Left lung (tissue), 10 donors: ENCODE measurements around the gene DLG2. TPM values are rescaled to one million over a fixed set of nuclear protein-coding genes. Genes with fewer than 3 reads are reported as not detected.

Experiments
- ATAC-seq: fragments of 200-7000 bp; cut with Tn5 transposase; one replicate; pipeline ENCODE4 v1.9.1; 2020; ENCODE audit warnings: moderate library complexity
- DNase-seq, 4 donors: peaks; one replicate each; pipeline ENCODE4 v3.0.0-alpha.2; 2013 to 2020
- H3K27ac ChIP-seq, 2 donors: fragments of 200-600 bp; sonication (generic) in 1 of 2; one replicate each; pipeline versions ENCODE4 v1.5.0 to v1.8.0; 2020 to 2021
- H3K27me3 ChIP-seq, 2 donors: fragments of 200-600 bp; sonication (generic) in 1 of 2; one replicate each; pipeline versions ENCODE4 v1.5.0 to v1.8.0; 2020 to 2021
- H3K36me3 ChIP-seq, 2 donors: fragments of 200-600 bp; sonication (generic) in 1 of 2; one replicate each; pipeline versions ENCODE4 v1.5.0 to v1.8.0; 2020 to 2021
- H3K4me1 ChIP-seq, 2 donors: fragments of 200-600 bp; one replicate each; pipeline ENCODE4 v1.8.0; 2021
- H3K4me3 ChIP-seq, 2 donors: fragments of 200-600 bp; sonication (generic) in 1 of 2; one replicate each; pipeline versions ENCODE4 v1.5.0 to v1.8.0; 2020 to 2021; ENCODE audit warnings: mild to moderate bottlenecking in 1 of 2
- H3K9me3 ChIP-seq, 2 donors: fragments of 200-600 bp; sonication (generic) in 1 of 2; one replicate each; pipeline versions ENCODE4 v1.5.0 to v1.8.0; 2020 to 2021
- CTCF ChIP-seq, 2 donors: fragments of 200-600 bp; sonication (generic) in 1 of 2; IDR thresholded peaks; one replicate each; pipeline versions ENCODE4 v1.5.0 to v1.8.0; 2021; ENCODE audit warnings: antibody characterized with exemption in 2 of 2
- intact Hi-C, 2 donors: fragments of 100-400 bp; cut with DNase I; formaldehyde crosslinking; loops; one replicate each; pipeline versions ENCODE4 v1.11.2 to v1.14.2; 2022
- polyA plus RNA-seq, 6 donors: library from polyadenylated mRNA; unstranded; fragments of 120-200 nt; gene quantifications; one replicate each; pipeline ENCODE4 v1.2.1, GENCODE V29; 2013; ENCODE audit not compliant: insufficient read length in 6 of 6
- total RNA-seq, 2 donors: library from RNA; stranded (reverse); fragmentation: NEBNext Ultra II Directional; extraction: Animal tissue kit (Norgen Biotek cat#: 25700); gene quantifications; one replicate each; pipeline ENCODE4 v1.2.1, GENCODE V29; 2021
- donor health status: DM: no; HTN: yes; CAD: no.
- donor health status: DM: no; HTN: no; CAD: no.

Gene DLG2
- total and polyA plus RNA-seq, 8 donors, result 4.5 to 15.0 (median 8.6) TPM

GRCh38 chr11:83717537-83717936 lies 1909.6 kb downstream of the DLG2 start:
- no peaks in the 10 kb centered on the region for H3K27me3 ChIP-seq
- H3K4me1 ChIP-seq, result no peaks in the 10 kb centered on the region
- H3K27ac ChIP-seq, result no peak overlapping the region
- H3K4me3 ChIP-seq, result no peak overlapping the region
- H3K9me3 ChIP-seq, result no peaks in the 10 kb centered on the region
- no peak for TF ChIP-seq CTCF (IDR thresholded peaks at IDR 0.05)
- DNase-seq, result no peak
- no peak for ATAC-seq
- intact Hi-C loops, result no loop called here
- H3K36me3 ChIP-seq, result no peaks in the 10 kb centered on the region

- TF ChIP-seq CTCF (IDR thresholded peaks at IDR 0.05), result no peak
- Histone ChIP-seq H3K4me1 (no peaks in the 10 kb centered on the region), H3K27ac (no peak overlapping the region), H3K27me3 (no peaks in the 10 kb centered on the region), H3K9me3 (no peaks in the 10 kb centered on the region), H3K36me3 (no peaks in the 10 kb centered on the region), H3K4me3 (no peak overlapping the region)
- ATAC-seq (no peak), DNase-seq (no peak)
- intact Hi-C loops, result no loop called here
Measured at GRCh38 chr11:83715927-83716535, 1911.1 kb downstream of the DLG2 start.

GRCh38 chr11:83713708-83714107 lies 1913.4 kb downstream of the DLG2 start:
- DNase-seq (peak in 1 of 4 donors; percentile 34), ATAC-seq (peak; percentile 78)
- H3K27ac ChIP-seq, result no peak overlapping the region
- no peaks in the 10 kb centered on the region for H3K9me3 ChIP-seq
- no peaks in the 10 kb centered on the region for H3K36me3 ChIP-seq
- no peaks in the 10 kb centered on the region for H3K4me1 ChIP-seq
- H3K4me3 ChIP-seq, result no peak overlapping the region
- TF ChIP-seq CTCF (IDR thresholded peaks at IDR 0.05), result no peak
- no peaks in the 10 kb centered on the region for H3K27me3 ChIP-seq
- intact Hi-C loops, result no loop called here

GRCh38 chr11:83711106-83711527 lies 1916.0 kb downstream of the DLG2 start:
- ATAC-seq (no peak), DNase-seq (no peak)
- Histone ChIP-seq H3K4me3 (no peak overlapping the region), H3K27ac (no peak overlapping the region), H3K27me3 (no peaks in the 10 kb centered on the region), H3K36me3 (no peaks in the 10 kb centered on the region), H3K4me1 (no peaks in the 10 kb centered on the region), H3K9me3 (no peaks in the 10 kb centered on the region)
- no peak for TF ChIP-seq CTCF (IDR thresholded peaks at IDR 0.05)
- intact Hi-C loops, result no loop called here

- no peaks in the 10 kb centered on the region for H3K27me3 ChIP-seq
- no peaks in the 10 kb centered on the region for H3K36me3 ChIP-seq
- no peaks in the 10 kb centered on the region for H3K9me3 ChIP-seq
- DNase-seq, result no peak
- no peak overlapping the region for H3K4me3 ChIP-seq
- H3K27ac ChIP-seq, result no peak overlapping the region
- ATAC-seq, result no peak
- no peak for TF ChIP-seq CTCF (IDR thresholded peaks at IDR 0.05)
- intact Hi-C loops, result no loop called here
- H3K4me1 ChIP-seq, result no peaks in the 10 kb centered on the region
Measured at GRCh38 chr11:83709434-83709833, 1917.7 kb downstream of the DLG2 start.
